Right kidney (tissue), 1 donor: Measurements from ENCODE around the gene CACNA1C.

Experiments
- DNase-seq: peaks from one replicate; pipeline ENCODE4 v3.0.0-alpha.2; 2016

CACNA1C gene

DNA sequence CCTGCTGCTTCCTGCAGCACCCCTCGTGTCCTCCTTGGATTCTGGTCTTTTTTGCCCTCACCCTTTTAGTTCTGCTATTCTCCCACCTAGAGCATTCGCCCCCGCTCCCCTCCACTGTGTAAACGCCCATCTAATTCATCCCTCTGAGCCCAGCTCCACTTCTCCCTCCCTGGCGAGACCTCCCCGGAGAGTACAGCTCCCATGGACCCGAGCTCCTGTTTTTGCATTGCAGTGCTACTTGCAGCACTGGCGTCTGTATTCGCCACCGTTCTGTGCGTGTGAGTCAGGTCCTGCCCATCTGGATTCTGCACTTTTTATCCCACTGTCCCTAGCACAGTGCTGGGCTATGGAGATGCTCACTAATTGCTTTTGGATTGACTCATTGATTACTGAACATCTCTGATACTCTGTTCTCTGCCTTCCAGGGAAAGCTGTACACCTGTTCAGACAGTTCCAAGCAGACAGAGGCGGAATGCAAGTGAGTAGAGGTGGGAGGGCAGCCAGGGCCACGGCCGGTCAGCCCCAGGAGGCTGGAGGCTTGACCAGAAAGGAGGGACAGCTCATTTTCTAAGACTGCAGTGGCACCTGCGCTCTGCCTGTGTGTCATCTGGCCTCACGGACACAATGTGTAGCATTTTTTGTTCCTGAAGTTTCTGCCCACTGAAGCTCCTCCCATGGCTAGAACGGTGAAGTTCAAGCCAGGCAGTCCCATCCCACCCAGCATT, 553.6 kb downstream of the CACNA1C start:
- no peak for DNase-seq

DNA sequence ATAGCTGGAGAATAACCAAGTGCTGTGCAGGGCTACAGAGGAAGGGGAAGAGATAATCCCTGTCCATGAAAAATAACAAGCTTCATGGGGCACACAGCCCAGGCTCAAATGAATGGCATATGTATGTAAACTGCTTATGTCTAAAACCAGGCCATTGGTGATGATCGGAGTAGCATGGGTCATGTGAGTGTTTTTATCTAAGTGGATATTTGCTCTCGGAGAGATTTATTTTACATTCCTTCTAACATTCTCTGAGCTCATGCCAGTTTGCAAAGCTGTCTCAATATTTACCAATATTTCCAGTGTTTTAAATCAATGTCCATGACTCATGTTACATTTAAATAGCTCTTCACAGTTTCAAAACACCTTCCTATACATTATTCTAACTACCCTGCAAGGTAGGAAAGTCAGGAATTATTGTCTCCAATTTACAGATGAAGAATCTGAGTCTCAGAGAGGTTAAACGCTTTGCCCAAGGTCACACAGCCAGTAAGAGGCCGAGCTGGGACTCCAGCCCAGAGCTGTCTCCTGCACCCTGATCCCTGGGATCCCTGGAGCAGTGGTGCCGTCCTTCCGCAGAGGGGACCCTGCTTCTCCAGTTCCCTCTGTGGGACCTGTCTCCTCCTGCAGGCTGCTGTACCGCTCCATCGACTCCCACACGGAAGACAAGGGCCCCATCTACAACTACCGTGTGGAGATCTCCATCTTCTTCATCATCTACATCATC, 555.3 kb downstream of the CACNA1C start:
- DNase-seq = no peak

DNA sequence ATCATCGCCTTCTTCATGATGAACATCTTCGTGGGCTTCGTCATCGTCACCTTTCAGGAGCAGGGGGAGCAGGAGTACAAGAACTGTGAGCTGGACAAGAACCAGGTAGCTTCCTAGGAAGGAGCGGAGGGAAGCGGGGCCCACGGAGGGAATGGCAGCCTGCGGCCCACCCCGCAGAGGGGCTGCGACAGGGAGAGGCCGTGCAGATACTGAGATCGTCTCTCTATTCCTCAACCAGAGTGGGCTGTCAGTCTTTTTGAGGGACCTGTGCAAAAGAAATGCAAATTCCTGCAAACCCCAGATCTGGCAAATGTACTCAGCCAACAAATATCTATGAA, 555.8 kb downstream of the CACNA1C start:
- DNase-seq = no peak

DNA sequence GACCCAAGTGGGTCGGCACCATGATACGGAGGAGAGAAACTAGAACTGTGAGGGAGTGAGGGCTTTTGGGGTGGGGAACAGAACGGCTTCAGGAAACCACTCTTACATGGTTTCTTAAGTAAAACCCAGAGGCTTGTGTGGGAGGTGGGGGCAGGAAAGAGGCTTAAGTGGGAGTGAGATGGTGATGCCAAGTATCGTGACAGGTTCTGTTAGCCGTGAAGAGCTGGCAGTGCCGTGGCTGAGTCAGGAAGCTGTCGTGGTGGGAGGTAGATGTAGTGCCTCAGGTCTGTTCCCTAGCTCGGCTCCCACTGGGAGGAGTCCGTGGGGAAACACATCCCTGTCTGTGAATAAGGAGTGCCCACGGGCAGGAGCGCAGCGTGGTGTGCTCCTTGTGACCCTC, 556.2 kb downstream of the CACNA1C start:
- DNase-seq = no peak

DNA sequence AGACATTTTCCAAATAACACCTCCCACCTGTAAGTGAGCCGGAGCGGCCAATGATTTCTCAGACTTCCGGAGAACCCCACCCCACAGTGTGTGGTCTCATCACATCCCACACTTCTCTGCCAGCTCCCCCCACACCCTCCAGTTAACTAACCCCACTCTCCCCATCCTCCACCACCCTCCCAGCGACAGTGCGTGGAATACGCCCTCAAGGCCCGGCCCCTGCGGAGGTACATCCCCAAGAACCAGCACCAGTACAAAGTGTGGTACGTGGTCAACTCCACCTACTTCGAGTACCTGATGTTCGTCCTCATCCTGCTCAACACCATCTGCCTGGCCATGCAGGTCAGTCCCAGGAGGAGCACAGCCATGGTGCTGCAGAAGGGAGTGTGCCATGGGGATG, 557.6 kb downstream of the CACNA1C start:
- no peak for DNase-seq

DNA sequence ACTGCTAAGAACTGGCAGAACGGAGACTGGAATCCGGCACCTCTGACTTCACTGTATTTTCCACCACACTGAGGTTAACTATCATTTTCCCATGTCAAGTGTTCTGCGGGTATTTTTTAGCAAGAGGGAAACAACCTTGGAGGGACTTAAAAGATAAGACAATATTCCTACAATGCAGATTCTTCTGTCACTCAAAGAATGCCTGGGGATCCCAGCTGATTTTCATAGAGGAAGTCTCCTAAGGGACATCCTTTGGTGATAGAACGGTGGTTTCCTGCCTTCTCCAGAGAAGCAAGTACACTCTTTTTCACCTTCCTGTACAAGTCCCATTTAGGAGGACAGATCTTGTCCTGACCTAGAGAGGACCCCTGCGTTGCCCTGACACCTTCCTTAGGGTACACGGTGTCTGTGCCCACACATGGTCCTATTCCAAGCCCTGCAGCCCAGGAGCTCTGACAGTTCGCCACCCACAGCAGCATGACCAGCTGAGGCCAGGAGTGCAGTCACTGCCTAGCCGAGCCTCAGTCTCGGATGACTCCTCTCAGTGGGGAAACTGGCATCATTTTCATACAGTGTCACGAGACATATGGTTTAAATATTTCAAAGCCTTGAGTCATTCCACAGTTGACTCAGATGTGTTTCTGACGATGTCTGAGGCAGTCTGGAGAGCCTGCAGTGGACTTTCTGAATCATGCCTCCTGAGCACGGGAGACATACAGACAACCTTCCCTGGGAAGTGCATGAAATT, 560.7 kb downstream of the CACNA1C start:
- DNase-seq = no peak

DNA sequence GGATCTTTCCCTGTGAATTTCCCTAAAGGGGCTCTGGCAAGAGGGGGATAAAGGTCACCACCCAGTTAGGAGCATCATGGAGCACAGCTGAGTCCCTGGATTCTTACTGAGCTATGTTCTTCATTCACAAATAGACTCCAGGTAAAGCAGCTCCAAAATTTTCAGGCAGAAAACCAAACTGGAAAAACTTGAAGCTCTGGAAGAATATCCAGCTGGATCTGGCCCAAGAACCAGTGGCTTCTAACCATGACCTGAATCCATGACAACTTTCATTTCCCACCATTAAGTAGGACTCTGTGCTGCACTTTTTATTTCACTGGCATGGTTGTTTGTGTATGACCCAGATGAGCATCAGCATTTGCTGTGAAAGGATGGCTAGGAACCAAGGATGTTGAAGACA, 561.6 kb downstream of the CACNA1C start:
- DNase-seq = no peak

DNA sequence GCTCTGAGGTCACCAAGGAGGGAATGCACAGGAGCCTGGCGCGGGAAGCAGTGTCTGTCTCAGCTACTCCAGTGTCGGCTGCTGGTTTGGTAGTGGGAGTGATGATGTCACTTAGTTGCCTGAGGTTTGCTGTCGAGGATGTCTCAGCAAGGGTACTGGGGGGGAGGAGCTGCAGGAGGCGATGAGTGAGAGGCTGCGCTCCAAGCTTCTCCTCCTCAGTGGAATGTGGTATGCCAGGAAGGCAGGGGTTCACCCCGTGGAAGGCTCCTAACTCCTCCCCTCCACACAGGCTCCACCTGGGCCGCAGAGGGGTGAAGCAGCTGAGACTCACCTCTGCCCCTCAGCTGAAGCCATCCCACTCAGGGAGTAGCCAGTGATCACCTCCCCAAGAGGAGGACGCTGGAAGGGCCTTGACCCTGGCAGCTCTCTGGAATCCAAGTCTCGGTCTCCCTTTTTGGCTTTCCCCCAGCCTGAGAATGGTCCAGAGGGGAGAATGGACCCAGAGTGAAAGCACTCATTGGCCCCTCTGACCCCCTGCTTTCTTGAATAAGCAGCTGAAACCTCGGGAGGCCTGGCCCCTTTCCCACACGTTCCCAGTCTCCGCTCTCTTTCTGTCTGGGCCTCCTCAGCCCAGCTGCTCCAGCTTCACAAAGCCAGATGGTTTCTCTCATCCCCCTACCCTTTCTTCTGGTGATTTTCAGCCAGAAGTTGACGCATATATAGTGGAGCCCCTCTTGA, 563.0 kb downstream of the CACNA1C start:
- peak; percentile 48 for DNase-seq

DNA sequence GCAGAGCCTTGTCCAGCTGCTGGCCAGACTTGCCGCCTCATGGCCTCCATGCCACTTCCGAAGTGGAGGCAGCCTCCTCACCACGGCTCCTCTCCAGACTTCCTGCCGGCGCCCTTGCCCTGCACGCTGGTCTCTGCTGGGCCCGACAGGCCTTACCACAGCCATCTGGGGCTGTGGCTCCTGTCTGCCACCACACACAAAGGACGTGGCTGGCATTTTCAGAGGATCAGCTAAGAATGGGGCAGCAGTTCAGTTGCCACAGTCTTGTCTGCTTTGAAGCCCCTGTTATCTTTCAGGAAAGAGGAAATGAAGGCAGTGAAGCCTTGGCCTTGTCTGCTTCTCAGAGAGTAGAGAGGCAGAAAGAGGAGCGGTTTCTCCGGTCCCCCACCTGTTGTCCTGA, 564.0 kb downstream of the CACNA1C start:
- DNase-seq = no peak

DNA sequence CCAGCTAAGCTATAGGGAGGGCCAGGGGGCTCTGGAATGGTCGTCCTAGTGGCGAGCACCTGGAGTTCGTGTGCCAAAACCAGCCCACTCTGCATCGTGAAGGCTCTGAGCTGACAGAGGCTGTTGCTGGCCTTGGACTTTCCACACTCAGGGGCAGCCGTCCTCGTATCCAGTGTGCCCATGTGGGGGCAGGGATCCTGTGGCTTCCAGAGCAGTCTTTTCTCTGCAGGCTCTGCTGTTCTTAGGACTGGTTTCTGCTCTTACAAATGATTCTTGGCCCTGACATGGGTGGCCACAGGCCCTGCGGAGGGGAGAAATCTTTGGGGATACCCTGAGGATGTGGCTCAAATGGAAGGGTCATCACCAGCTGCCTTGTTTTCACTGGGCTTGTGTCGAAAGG, 564.6 kb downstream of the CACNA1C start:
- no peak for DNase-seq

DNA sequence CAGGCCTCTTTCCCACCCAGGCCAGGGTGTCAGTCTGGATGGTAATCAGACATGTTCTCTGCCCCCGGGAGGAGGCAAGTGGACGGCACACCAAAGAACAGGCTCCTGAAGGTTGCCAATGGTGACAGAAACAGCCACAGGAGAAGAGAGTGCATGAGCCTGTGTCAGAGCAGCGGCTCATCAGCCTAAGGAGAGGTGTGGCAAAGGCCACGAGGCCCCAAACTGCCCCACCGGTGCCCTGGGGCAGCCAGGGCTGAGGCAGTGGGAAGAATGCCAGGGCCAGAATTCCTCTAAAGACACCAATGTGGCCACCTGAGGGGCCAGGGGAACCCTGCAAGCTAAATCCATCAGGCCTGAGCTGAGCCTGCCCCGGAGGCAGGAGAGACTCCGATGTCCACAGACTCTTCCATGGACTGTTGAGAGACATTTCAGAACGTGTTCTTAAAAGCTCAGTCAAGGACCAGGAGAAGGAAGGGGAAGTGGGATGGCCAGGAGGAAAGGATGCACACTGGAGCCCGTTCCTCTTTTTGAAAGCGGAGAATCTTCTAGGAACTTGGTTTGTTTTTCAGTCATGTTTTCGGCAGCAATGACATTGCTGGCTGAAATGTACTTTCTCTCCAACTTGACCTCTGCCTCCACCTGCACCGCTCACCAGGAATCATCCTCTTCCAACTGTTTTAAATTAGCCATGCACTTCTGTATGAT, 565.7 kb downstream of the CACNA1C start:
- no peak for DNase-seq

DNA sequence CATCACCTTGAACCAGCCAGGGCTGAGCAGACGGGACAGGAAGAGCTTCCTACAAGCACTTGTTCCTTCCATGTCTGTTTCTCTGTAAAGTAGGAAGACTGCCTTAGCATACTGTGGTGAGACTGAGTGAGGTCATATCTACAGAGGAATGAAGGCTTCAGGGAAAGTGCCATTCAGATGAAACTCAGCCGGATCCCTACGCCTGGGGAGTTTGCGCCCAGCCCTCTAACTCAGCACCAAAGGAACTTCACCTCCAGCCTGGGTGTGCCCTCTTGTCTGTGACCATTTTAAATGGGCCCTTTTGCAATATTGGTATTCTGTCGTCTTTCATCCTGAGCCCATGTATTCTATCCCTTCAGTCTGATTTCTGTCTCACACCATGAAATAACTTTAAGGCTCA, 566.3 kb downstream of the CACNA1C start:
- no peak for DNase-seq

DNA sequence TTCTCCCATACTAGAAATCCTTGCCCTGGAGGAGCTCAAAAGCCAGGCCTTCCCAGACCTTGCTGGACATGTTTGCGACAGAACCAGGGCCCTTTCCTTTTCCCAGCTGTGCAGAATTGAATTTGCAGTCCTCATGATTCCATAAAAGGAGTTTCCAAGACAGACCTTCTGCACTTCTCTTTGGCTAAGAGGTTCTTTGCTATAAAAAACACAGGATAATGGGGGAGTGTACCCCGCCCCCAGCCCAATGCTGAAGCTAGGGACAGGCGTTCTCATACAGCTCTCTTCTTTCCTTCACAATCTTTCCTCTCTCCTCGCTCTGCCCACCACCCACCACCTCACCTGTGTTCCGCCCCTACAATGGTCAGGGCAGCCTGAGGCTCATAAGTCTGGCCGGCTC, 569.7 kb downstream of the CACNA1C start:
- DNase-seq = no peak

DNA sequence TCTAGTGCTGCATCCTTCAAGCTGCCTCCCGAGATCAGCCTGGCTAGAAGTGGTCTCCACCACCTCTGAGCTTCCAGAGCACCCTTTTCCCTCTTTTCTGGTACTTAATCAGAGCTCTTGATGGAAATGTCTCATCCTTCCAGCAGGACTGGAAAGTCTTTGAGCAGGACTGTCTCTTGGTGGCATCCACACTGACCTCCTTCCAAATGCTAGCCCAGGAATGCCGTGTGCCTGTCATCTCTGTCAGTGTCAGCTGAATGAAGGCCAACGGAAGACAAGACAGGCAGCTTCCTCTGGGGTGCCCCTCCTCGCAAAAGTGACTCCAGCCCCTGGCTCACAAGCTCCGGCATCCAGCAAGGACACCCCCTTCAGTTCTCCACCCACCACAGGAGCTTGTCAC, 570.7 kb downstream of the CACNA1C start:
- no peak for DNase-seq

DNA sequence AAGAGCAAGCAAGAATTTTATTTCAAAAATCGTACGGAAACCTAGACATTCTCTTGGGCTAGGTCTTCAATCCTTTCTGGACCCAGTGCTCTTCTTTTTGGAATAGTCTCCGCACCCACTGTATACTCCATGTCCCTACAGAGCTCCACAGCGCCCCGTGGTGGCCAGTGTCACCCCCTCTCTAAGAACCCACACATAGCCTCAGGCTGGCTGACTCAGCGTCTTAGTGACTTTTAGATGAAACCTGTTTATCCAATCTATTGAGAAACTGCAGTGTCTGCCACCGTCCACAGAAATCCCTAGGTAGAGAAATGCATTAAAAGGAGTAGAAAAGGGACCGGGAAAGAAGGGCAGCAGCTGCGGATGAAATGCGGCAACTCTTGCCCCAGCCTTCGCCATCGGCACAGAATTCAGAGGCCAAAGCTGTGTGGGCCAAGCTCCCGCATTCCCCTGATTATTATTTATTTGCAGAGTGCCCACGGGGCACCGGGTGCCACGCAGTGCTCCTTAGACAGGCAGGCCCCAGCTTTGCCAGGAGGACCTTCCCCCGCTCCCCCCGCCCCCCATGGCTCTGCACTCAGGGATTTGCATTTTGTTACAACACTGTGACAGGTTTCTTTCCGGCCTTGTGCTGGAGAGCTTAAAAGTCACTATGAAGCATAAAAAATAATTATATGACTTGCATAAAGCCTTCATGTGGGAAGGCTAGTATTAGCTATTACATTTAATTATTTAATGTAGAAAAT, 571.9 kb downstream of the CACNA1C start:
- no peak for DNase-seq

DNA sequence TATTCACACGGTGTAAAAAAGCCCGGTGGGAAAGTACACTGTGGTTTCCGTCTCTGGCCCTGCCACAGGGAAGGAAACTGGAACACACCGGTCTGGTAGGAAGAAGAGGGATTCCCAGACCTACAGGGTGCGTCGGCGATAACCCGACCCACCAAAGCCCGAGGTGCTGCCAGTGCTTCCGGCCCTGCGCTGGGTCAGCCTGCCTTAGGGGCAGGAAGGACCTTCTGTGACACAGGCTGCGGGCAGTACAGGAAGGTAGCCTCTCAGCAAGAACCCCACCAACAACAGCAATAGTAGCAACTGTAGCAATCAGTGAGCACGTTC, 572.5 kb downstream of the CACNA1C start:
- DNase-seq = no peak

DNA sequence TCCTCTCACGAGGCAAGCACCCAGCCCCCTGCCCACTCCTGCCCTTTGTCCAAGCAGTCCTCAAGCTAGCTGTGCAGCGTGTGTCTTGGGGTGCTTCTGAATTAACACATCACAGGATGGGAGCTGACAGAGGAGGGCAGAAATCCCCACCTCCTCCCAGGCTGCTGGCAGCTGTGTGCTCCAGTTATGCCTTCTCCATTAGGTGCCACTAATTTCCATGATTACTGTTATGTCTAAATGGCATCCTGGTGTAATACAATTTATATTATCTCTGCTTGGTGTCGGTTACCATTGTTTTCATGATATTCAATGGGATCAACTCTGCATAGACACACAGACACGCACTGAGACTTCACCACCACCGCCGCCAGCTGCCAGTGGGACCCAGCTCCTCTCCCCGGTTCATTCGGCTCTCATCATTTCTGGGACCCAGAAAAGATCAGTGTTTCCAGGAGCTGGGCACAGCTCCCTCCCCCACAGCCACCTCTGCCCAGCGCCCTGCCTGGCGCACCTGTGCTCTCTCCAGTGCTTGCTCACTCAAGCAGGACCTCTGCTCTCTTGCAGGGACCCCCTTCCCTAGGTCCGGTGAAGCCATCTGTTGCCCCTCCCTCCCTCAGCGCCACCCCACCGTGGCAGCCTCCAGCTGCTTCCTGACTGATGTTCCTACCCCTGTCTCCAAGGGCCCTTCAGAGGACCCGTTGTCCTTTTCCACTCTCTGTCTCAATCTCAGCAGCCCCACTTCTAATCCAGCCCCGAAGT, 574.5 kb downstream of the CACNA1C start:
- DNase-seq = no peak

DNA sequence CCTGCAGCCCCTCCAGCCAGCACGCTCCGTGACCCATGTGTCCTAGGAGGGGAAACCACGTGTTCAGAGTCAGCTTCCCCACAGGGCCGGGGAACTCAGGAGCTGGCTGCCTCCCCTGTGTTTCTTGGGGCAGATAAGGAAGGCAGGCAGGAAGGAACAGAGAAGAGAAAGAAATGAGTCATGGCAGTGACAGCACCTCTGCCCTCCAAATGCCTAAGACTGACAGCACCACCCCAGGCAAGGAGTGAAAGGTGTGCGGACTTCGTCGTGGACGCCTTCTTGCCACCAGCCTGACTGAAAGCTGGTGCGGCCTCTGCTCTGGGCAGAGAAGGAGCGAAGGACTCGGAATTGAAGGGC, 575.0 kb downstream of the CACNA1C start:
- no peak for DNase-seq

DNA sequence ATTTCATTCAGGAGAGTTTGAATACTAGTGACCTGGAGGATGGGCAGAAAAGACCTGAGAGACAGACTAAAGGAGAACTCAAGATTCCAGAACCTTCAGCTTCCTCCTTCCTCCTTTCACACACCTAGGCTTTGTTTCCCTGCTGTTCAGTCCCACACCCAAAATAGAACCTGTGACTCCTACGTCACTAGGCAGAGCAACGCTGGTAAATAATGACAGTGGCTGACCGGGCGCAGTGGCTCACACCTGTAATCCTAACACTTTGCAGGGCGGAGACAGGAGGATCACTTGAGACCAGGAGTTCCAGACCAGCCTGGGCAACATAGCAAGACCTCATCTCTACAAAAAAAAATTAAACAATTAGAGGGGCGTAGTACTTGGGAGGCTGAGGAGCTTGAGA, 575.6 kb downstream of the CACNA1C start:
- no peak for DNase-seq

DNA sequence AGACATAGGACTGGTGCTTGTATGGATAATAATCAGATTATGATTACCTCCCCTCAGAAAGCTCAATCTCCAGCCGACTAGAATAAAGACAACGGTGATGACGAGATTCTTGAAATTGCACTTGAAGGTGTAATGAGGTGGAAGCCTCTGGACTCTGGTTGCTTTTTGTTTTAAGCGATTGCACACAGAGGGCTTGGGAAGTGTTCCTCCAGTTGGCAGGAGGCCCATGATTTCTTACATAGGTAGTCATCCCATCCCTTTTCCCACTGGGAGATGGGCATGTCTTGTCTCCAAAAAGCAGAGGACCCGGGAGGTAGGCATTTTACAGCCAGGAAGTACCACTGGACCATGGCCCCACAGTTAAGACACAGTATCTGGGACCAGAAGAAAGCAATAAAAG, 576.3 kb downstream of the CACNA1C start:
- DNase-seq = no peak
